ENCODE measurements around the gene PRXL2B. TPM values are rescaled to one million over a fixed set of nuclear protein-coding genes. Genes with fewer than 3 reads are reported as not detected.
A peak's percentile ranks its signal among the peaks of the same experiment; 100 is the strongest.

PRXL2B gene
- total RNA-seq, 1 experiment from 2014 or later = 34.8 TPM

- Histone ChIP-seq H3K4me3 (ENCODE audit: low read depth, low read length, poor library complexity, severe bottlenecking) (no peak overlapping the region), H3K4me1 (ENCODE audit: insufficient read depth, low read length, poor library complexity, severe bottlenecking) (peaks cover 8% of the 10 kb centered on the region), H3K27me3 (replicated peaks; ENCODE audit: insufficient read depth, low read depth, low read length, poor library complexity) (no peaks in the 10 kb centered on the region), H3K36me3 (ENCODE audit: insufficient read depth, low read length, poor library complexity, severe bottlenecking) (no peaks in the 10 kb centered on the region), H3K9me3 (ENCODE audit: low read depth, low read length, poor library complexity, severe bottlenecking) (no peaks in the 10 kb centered on the region), H3K27ac (ENCODE audit: low read depth, low read length, poor library complexity, severe bottlenecking) (no peak overlapping the region)
- CTCF ChIA-PET = no interaction called here
- no peak for DNase-seq (ENCODE audit: low spot score)
- intact Hi-C loops (cut with micrococcal nuclease; ENCODE audit: unreplicated experiment) = no loop called here
- TSS peak; percentile 55 for BruUV-seq (replicated peaks)
- no peak for TF ChIP-seq EZH2 (IDR thresholded peaks at IDR 0.05; ENCODE audit: borderline replicate concordance, low read depth, low read length, poor library complexity, severe bottlenecking)
- TF ChIP-seq CTCF (conservative IDR thresholded peaks at IDR 0.05; ENCODE audit: low read depth, low read length) = no peak
- POLR2A ChIA-PET (ENCODE audit: low non-redundant PET) = no interaction called here
Observed at GRCh38 chr1:2590233-2591141, 3.9 kb downstream of the PRXL2B start.

- no TSS peak for BruUV-seq (replicated peaks)
- no peak overlapping the region for H3K4me3 ChIP-seq (ENCODE audit: low read depth, low read length, poor library complexity, severe bottlenecking)
- H3K27me3 ChIP-seq (replicated peaks; ENCODE audit: insufficient read depth, low read depth, low read length, poor library complexity) = no peaks in the 10 kb centered on the region
- POLR2A ChIA-PET (ENCODE audit: low non-redundant PET) = no interaction called here
- H3K36me3 ChIP-seq (ENCODE audit: insufficient read depth, low read length, poor library complexity, severe bottlenecking) = no peaks in the 10 kb centered on the region
- CTCF ChIA-PET = no interaction called here
- no peak for DNase-seq (ENCODE audit: low spot score)
- intact Hi-C loops (cut with micrococcal nuclease; ENCODE audit: unreplicated experiment) = no loop called here
- H3K9me3 ChIP-seq (ENCODE audit: low read depth, low read length, poor library complexity, severe bottlenecking) = no peaks in the 10 kb centered on the region
- H3K27ac ChIP-seq (ENCODE audit: low read depth, low read length, poor library complexity, severe bottlenecking) = no peak overlapping the region
- TF ChIP-seq CTCF (conservative IDR thresholded peaks at IDR 0.05; ENCODE audit: low read depth, low read length) = no peak
- peaks cover 8% of the 10 kb centered on the region for H3K4me1 ChIP-seq (ENCODE audit: insufficient read depth, low read length, poor library complexity, severe bottlenecking)
Observed at GRCh38 chr1:2591233-2591580, 4.6 kb downstream of the PRXL2B start.

- H3K27me3 ChIP-seq (replicated peaks; ENCODE audit: insufficient read depth, low read depth, low read length, poor library complexity) = no peaks in the 10 kb centered on the region
- H3K36me3 ChIP-seq (ENCODE audit: insufficient read depth, low read length, poor library complexity, severe bottlenecking) = no peaks in the 10 kb centered on the region
- POLR2A ChIA-PET (ENCODE audit: low non-redundant PET) = no interaction called here
- CTCF ChIA-PET = no interaction called here
- no peaks in the 10 kb centered on the region for H3K9me3 ChIP-seq (ENCODE audit: low read depth, low read length, poor library complexity, severe bottlenecking)
- H3K27ac ChIP-seq (ENCODE audit: low read depth, low read length, poor library complexity, severe bottlenecking) = no peak overlapping the region
- BruUV-seq (replicated peaks) = no TSS peak
- H3K4me1 ChIP-seq (ENCODE audit: insufficient read depth, low read length, poor library complexity, severe bottlenecking) = peaks cover 8% of the 10 kb centered on the region
- no peak for DNase-seq (ENCODE audit: low spot score)
- intact Hi-C loops (cut with micrococcal nuclease; ENCODE audit: unreplicated experiment) = no loop called here
- TF ChIP-seq EZH2 (IDR thresholded peaks at IDR 0.05; ENCODE audit: borderline replicate concordance, low read depth, low read length, poor library complexity, severe bottlenecking) = no peak
- no peak for TF ChIP-seq CTCF (conservative IDR thresholded peaks at IDR 0.05; ENCODE audit: low read depth, low read length)
- H3K4me3 ChIP-seq (ENCODE audit: low read depth, low read length, poor library complexity, severe bottlenecking) = no peak overlapping the region
Observed at GRCh38 chr1:2591581-2592261, 5.1 kb downstream of the PRXL2B start.
